ENCODE results near the gene IRS4. TPM values are rescaled to one million over a fixed set of nuclear protein-coding genes. Genes with fewer than 3 reads are reported as not detected.

Gene IRS4
- total RNA-seq, 1 experiment from 2014 or later = not detected

DNA sequence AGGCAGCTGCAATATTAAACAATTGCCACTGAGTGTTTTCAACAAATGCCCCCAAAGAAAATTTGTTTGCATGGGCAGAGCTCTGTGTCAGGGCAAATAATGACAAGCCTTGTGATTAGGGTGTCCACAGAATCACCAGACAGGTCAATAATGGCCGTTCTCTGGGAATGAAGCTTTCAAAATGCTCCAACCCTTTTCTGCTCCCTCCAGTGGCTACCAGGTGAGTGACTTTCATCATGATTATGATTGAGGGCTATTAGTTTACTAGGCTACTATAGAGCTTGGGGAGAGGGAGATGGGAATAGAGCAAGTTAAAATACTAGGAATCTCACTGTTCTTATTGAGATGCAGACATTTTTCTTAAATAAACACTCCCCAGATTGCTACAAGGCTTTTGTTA, 23.5 kb downstream of the IRS4 start:
- H3K27me3 Mint-ChIP-seq (ENCODE audit: unreplicated experiment) = peaks cover 7% of the 10 kb centered on the region
- no peaks in the 10 kb centered on the region for H3K4me1 Mint-ChIP-seq (ENCODE audit: low read depth, unreplicated experiment)
- H3K27ac Mint-ChIP-seq (ENCODE audit: unreplicated experiment) = no peak overlapping the region
- BruUV-seq (replicated peaks) = no TSS peak
- CTCF ChIA-PET = no interaction called here
- DNase-seq = no peak
- no peaks in the 10 kb centered on the region for H3K36me3 Mint-ChIP-seq (ENCODE audit: insufficient read depth, unreplicated experiment)
- intact Hi-C loops (cut with micrococcal nuclease; ENCODE audit: unreplicated experiment) = no loop called here
- no peak overlapping the region for H3K4me3 Mint-ChIP-seq (ENCODE audit: low read depth, unreplicated experiment)
- H3K9me3 Mint-ChIP-seq (ENCODE audit: low read depth, unreplicated experiment) = peaks cover 5% of the 10 kb centered on the region
- no peak for TF ChIP-seq CTCF (IDR thresholded peaks at IDR 0.05; ENCODE audit: unreplicated experiment)

- Mint-ChIP-seq H3K4me1 (ENCODE audit: low read depth, unreplicated experiment) (no peaks in the 10 kb centered on the region), H3K36me3 (ENCODE audit: insufficient read depth, unreplicated experiment) (no peaks in the 10 kb centered on the region), H3K27me3 (ENCODE audit: unreplicated experiment) (no peaks in the 10 kb centered on the region), H3K27ac (ENCODE audit: unreplicated experiment) (no peak overlapping the region), H3K9me3 (ENCODE audit: low read depth, unreplicated experiment) (no peaks in the 10 kb centered on the region), H3K4me3 (ENCODE audit: low read depth, unreplicated experiment) (no peak overlapping the region)
- CTCF ChIA-PET = no interaction called here
- no peak for TF ChIP-seq CTCF (IDR thresholded peaks at IDR 0.05; ENCODE audit: unreplicated experiment)
- intact Hi-C loops (cut with micrococcal nuclease; ENCODE audit: unreplicated experiment) = loop anchor here (10.0 kb wide), 1 partner anchor 340 kb away; no protein-coding TSS in a partner anchor
- no TSS peak for BruUV-seq (replicated peaks)
- no peak for DNase-seq
These were observed 31.5 kb downstream of the IRS4 start for GRCh38 chrX:108704839-108705238.

DNA sequence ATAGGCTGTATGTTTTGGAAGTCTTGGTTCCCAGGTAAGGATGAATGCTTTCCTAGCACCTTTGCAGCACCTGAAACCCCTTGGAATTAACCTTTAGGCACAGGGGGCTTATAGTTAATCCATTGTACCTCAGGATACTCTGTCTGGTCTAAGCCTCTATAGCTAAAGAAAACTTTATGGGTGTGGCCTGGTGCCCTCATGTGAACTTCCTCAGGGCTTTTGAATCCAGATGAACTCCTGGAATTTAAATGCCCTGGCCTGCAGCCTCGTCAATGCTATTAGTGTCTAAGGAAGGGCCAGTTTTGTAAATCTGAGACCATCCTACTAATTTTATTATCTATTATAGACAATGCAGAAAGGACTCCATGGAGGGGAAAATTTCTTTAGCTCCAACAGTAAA, 33.8 kb downstream of the IRS4 start:
- BruUV-seq (replicated peaks) = no TSS peak
- CTCF ChIA-PET = no interaction called here
- H3K4me3 Mint-ChIP-seq (ENCODE audit: low read depth, unreplicated experiment) = no peak overlapping the region
- intact Hi-C loops (cut with micrococcal nuclease; ENCODE audit: unreplicated experiment) = loop anchor here (10.0 kb wide), 1 partner anchor 342 kb away; no protein-coding TSS in a partner anchor
- H3K36me3 Mint-ChIP-seq (ENCODE audit: insufficient read depth, unreplicated experiment) = no peaks in the 10 kb centered on the region
- no peak for TF ChIP-seq CTCF (IDR thresholded peaks at IDR 0.05; ENCODE audit: unreplicated experiment)
- no peaks in the 10 kb centered on the region for H3K4me1 Mint-ChIP-seq (ENCODE audit: low read depth, unreplicated experiment)
- no peaks in the 10 kb centered on the region for H3K27me3 Mint-ChIP-seq (ENCODE audit: unreplicated experiment)
- H3K9me3 Mint-ChIP-seq (ENCODE audit: low read depth, unreplicated experiment) = no peaks in the 10 kb centered on the region
- H3K27ac Mint-ChIP-seq (ENCODE audit: unreplicated experiment) = no peak overlapping the region
- no peak for DNase-seq

GRCh38 chrX:108701633-108702032, 34.7 kb downstream of the IRS4 start:
- no peaks in the 10 kb centered on the region for H3K36me3 Mint-ChIP-seq (ENCODE audit: insufficient read depth, unreplicated experiment)
- no peaks in the 10 kb centered on the region for H3K9me3 Mint-ChIP-seq (ENCODE audit: low read depth, unreplicated experiment)
- no peak overlapping the region for H3K4me3 Mint-ChIP-seq (ENCODE audit: low read depth, unreplicated experiment)
- H3K27ac Mint-ChIP-seq (ENCODE audit: unreplicated experiment) = no peak overlapping the region
- CTCF ChIA-PET = no interaction called here
- no peak for TF ChIP-seq CTCF (IDR thresholded peaks at IDR 0.05; ENCODE audit: unreplicated experiment)
- H3K4me1 Mint-ChIP-seq (ENCODE audit: low read depth, unreplicated experiment) = no peaks in the 10 kb centered on the region
- intact Hi-C loops (cut with micrococcal nuclease; ENCODE audit: unreplicated experiment) = loop anchor here (10.0 kb wide), 1 partner anchor 343 kb away; no protein-coding TSS in a partner anchor
- H3K27me3 Mint-ChIP-seq (ENCODE audit: unreplicated experiment) = no peaks in the 10 kb centered on the region
- DNase-seq = no peak
- no TSS peak for BruUV-seq (replicated peaks)

All from Calu3 (cell line).